GM19240 (cell line): ENCODE data around the gene RBSN.
A peak's percentile ranks its signal among the peaks of the same experiment; 100 is the strongest.
"Not testable (repeated sequence)": the region's sequence is repeated elsewhere in the genome, so short reads cannot be mapped to it uniquely, and the experiment has no call there.

Source experiments
- DNase-seq: peaks from one replicate; pipeline ENCODE4 v3.0.0; 2011; ENCODE audit warnings: low spot score; ENCODE audit not compliant: insufficient read length

RBSN gene

GRCh38 chr3:15098503-15099363 lies at the start of gene RBSN:
TSS of gene RBSN (minus strand) at chr3:15099148. CDS start at chr3:15096120, 3,028 bp downstream.
- DNase-seq = peak; percentile 86

- no peak for DNase-seq
Observed at GRCh38 chr3:15148614-15149013, 49.7 kb upstream of the RBSN start.

GRCh38 chr3:15136885-15137284 lies 37.9 kb upstream of the RBSN start:
- DNase-seq = not testable (repeated sequence)

GRCh38 chr3:15134968-15135367 lies 36.0 kb upstream of the RBSN start:
- not testable (repeated sequence) for DNase-seq

GRCh38 chr3:15128403-15128802 lies 29.5 kb upstream of the RBSN start:
- DNase-seq = not testable (repeated sequence)

- DNase-seq = not testable (repeated sequence)
Observed at GRCh38 chr3:15126975-15127374, 28.0 kb upstream of the RBSN start.

GRCh38 chr3:15122398-15122797 lies 23.4 kb upstream of the RBSN start:
- no peak for DNase-seq

- DNase-seq = no peak
Observed at GRCh38 chr3:15121936-15122335, 23.0 kb upstream of the RBSN start.

- DNase-seq = no peak
Observed at GRCh38 chr3:15120986-15121385, 22.0 kb upstream of the RBSN start.

- no peak for DNase-seq
Observed at GRCh38 chr3:15117011-15117410, 18.1 kb upstream of the RBSN start.

GRCh38 chr3:15116032-15116669 lies 17.2 kb upstream of the RBSN start:
- no peak for DNase-seq

- no peak for DNase-seq
Observed at GRCh38 chr3:15114466-15115358, 15.8 kb upstream of the RBSN start.

- no peak for DNase-seq
Observed at GRCh38 chr3:15113884-15114283, 14.9 kb upstream of the RBSN start.

GRCh38 chr3:15113471-15113870 lies 14.5 kb upstream of the RBSN start:
- DNase-seq = no peak

GRCh38 chr3:15112011-15112410 lies 13.1 kb upstream of the RBSN start:
- DNase-seq = no peak

GRCh38 chr3:15110206-15110605 lies 11.3 kb upstream of the RBSN start:
- no peak for DNase-seq

- DNase-seq = no peak
Observed at GRCh38 chr3:15108869-15109268, 9.9 kb upstream of the RBSN start.

GRCh38 chr3:15108082-15108545 lies 9.2 kb upstream of the RBSN start:
- DNase-seq = peak; percentile 84

GRCh38 chr3:15107075-15107947 lies 8.4 kb upstream of the RBSN start:
- no peak for DNase-seq

GRCh38 chr3:15102836-15103235 lies 3.9 kb upstream of the RBSN start:
- DNase-seq = no peak

- no peak for DNase-seq
Observed at GRCh38 chr3:15102256-15102655, 3.3 kb upstream of the RBSN start.
